IMR-90 (cell line): ENCODE results near the gene NEMP1. TPM values are rescaled to one million over a fixed set of nuclear protein-coding genes. Genes with fewer than 3 reads are reported as not detected.

Source experiments
- ATAC-seq: fragments of 200-7000 bp; cut with Tn5 transposase; 2 replicates; pipeline ENCODE4 v1.9.1; 2020; ENCODE audit warnings: low read depth, mild to moderate bottlenecking, moderate library complexity
- BruUV-seq: library from RNA; stranded (reverse); fragments of 400-500 nt; replicated peaks from 2 replicates; lab custom pipeline; 2021; lab: Mats Ljungman, UMichigan
- CTCF ChIA-PET: fragments of 300-600 bp; formaldehyde crosslinking; extraction: SDS; loops from one replicate; lab custom pipeline; 2021; ENCODE audit warnings: antibody characterized with exemption; lab: Yijun Ruan, JAX
- POLR2A ChIA-PET: fragments of 300-600 bp; sonication (Branson Sonifier 250); formaldehyde crosslinking; loops from one replicate; lab custom pipeline; 2022; ENCODE audit warnings: antibody characterized with exemption; ENCODE audit not compliant: unreplicated experiment; lab: Charles Lee
- DNase-seq: peaks from one replicate; pipeline ENCODE4 v3.0.0; 2013
- H2AFZ ChIP-seq: replicated peaks from 2 replicates; pipeline ENCODE3; 2013; ENCODE audit warnings: low read length, mild to moderate bottlenecking; ENCODE audit not compliant: poor library complexity
- H2AK5ac ChIP-seq: 2 replicates; pipeline ENCODE4 v1.6.1; 2013; ENCODE audit warnings: low read depth, low read length, inconsistent platforms
- H2AK9ac ChIP-seq: replicated peaks from 2 replicates; pipeline ENCODE3; 2013; ENCODE audit warnings: mild to moderate bottlenecking, low read depth, low read length, moderate library complexity; ENCODE audit not compliant: poor library complexity
- H2BK120ac ChIP-seq: 2 replicates; pipeline ENCODE4 v1.6.1; 2013; ENCODE audit warnings: low read depth, low read length, inconsistent platforms
- H2BK15ac ChIP-seq: 3 replicates; pipeline ENCODE4 v1.6.1; 2013; ENCODE audit warnings: low read depth, low read length, inconsistent platforms
- H2BK20ac ChIP-seq: 2 replicates; pipeline ENCODE4 v1.6.1; 2013; ENCODE audit warnings: low read depth, mild to moderate bottlenecking, inconsistent platforms, low read length, moderate library complexity
- H2BK5ac ChIP-seq: 2 replicates; pipeline ENCODE4 v1.6.1; 2013; ENCODE audit warnings: mild to moderate bottlenecking, low read depth, low read length, inconsistent platforms; ENCODE audit not compliant: poor library complexity, severe bottlenecking
- H3K14ac ChIP-seq: replicated peaks from 2 replicates; pipeline ENCODE4 v1.6.1; 2013; ENCODE audit warnings: low read depth, low read length, inconsistent platforms
- H3K18ac ChIP-seq: 2 replicates; pipeline ENCODE4 v1.6.1; 2013; ENCODE audit warnings: low read depth, low read length, control low read depth
- H3K23ac ChIP-seq: 2 replicates; pipeline ENCODE4 v1.6.1; 2013; ENCODE audit warnings: low read depth, low read length, inconsistent platforms
- H3K27ac ChIP-seq: 2 replicates; pipeline ENCODE4 v1.5.1; 2013; ENCODE audit warnings: mild to moderate bottlenecking, control low read depth, low read length; ENCODE audit not compliant: insufficient read depth
- H3K27me3 ChIP-seq: 2 replicates; pipeline ENCODE4 v1.6.1; 2013; ENCODE audit warnings: low read length; ENCODE audit not compliant: control insufficient read depth, insufficient read depth
- H3K36me3 ChIP-seq: 2 replicates; pipeline ENCODE4 v1.6.1; 2013; ENCODE audit warnings: low read length, mixed read lengths; ENCODE audit not compliant: control insufficient read depth, insufficient read depth
- H3K4ac ChIP-seq: 2 replicates; pipeline ENCODE4 v1.6.1; 2013; ENCODE audit warnings: low read depth, low read length, inconsistent platforms
- H3K4me1 ChIP-seq: 2 replicates; pipeline ENCODE4 v1.6.1; 2013; ENCODE audit warnings: low read length, mixed read lengths; ENCODE audit not compliant: control insufficient read depth, insufficient read depth
- H3K4me2 ChIP-seq: 2 replicates; pipeline ENCODE4 v1.6.1; 2013; ENCODE audit warnings: low read depth, mild to moderate bottlenecking, control low read depth, low read length, moderate library complexity
- H3K4me3 ChIP-seq: 2 replicates; pipeline ENCODE4 v1.5.1; 2013; ENCODE audit warnings: low read depth, mild to moderate bottlenecking, control low read depth, low read length, moderate library complexity; ENCODE audit not compliant: insufficient read depth
- H3K56ac ChIP-seq: 2 replicates; pipeline ENCODE4 v1.6.1; 2013; ENCODE audit warnings: low read length, inconsistent platforms; ENCODE audit not compliant: insufficient read depth; ENCODE audit errors: extremely low read depth
- H3K79me1 ChIP-seq, 2 experiments: 2 replicates each; pipeline ENCODE4 v1.6.1; 2013; ENCODE audit warnings: low read length in 2 of 2, inconsistent platforms in 1 of 2, low read depth in 1 of 2
- H3K9ac ChIP-seq: 2 replicates; pipeline ENCODE4 v1.6.1; 2013; ENCODE audit warnings: low read depth, low read length, control low read depth
- H3K9me1 ChIP-seq: 2 replicates; pipeline ENCODE4 v1.6.1; 2013; ENCODE audit warnings: low read length, inconsistent platforms; ENCODE audit not compliant: insufficient read depth
- H3K9me3 ChIP-seq: 2 replicates; pipeline ENCODE4 v1.6.1; 2013; ENCODE audit warnings: low read length; ENCODE audit not compliant: control insufficient read depth, insufficient read depth
- H4K20me1 ChIP-seq: 2 replicates; pipeline ENCODE4 v1.6.1; 2013; ENCODE audit warnings: low read length, inconsistent platforms; ENCODE audit not compliant: insufficient read depth
- H4K5ac ChIP-seq: 2 replicates; pipeline ENCODE4 v1.6.1; 2013; ENCODE audit warnings: mild to moderate bottlenecking, low read depth, low read length, control low read depth
- H4K8ac ChIP-seq, 2 experiments: 2 replicates each; pipeline ENCODE4 v1.6.1; 2013; ENCODE audit warnings: low read depth in 2 of 2, low read length in 2 of 2, control low read depth in 1 of 2, inconsistent platforms in 1 of 2
- H4K91ac ChIP-seq: 2 replicates; pipeline ENCODE4 v1.6.1; 2013; ENCODE audit warnings: low read depth, low read length, inconsistent platforms; ENCODE audit not compliant: insufficient read depth
- BHLHE40 ChIP-seq: fragments of 150-350 bp; IDR thresholded peaks from 2 replicates; pipeline ENCODE4 v1.6.1; 2016; ENCODE audit warnings: mild to moderate bottlenecking, low read depth, low read length
- CEBPB ChIP-seq: IDR thresholded peaks from 2 replicates; pipeline ENCODE4 v1.6.1; 2012; ENCODE audit warnings: low read depth, low read length, improper control_type of control experiment
- CHD1 ChIP-seq: IDR thresholded peaks from 2 replicates; pipeline ENCODE4 v1.6.1; 2012; ENCODE audit warnings: low read depth, low read length, improper control_type of control experiment
- FOS ChIP-seq: fragments of 150-350 bp; IDR thresholded peaks from 2 replicates; pipeline ENCODE4 v1.6.1; 2016; ENCODE audit warnings: low read depth, low read length
- MAZ ChIP-seq: IDR thresholded peaks from 2 replicates; pipeline ENCODE4 v1.6.1; 2012; ENCODE audit warnings: low read depth, mild to moderate bottlenecking, low read length, improper control_type of control experiment, moderate library complexity, borderline replicate concordance
- NFE2L2 ChIP-seq: fragments of 150-350 bp; IDR thresholded peaks from 2 replicates; pipeline ENCODE4 v1.6.1; 2016; ENCODE audit warnings: low read depth, mild to moderate bottlenecking, low read length
- POLR2A ChIP-seq: IDR thresholded peaks from 2 replicates; pipeline ENCODE4 v1.6.1; 2012; ENCODE audit warnings: mild to moderate bottlenecking, low read depth, low read length
- RAD21 ChIP-seq: IDR thresholded peaks from 2 replicates; pipeline ENCODE4 v1.6.1; 2012; ENCODE audit warnings: low read length, improper control_type of control experiment
- RCOR1 ChIP-seq: IDR thresholded peaks from 2 replicates; pipeline ENCODE4 v1.6.1; 2012; ENCODE audit warnings: mild to moderate bottlenecking, low read length, improper control_type of control experiment; ENCODE audit not compliant: insufficient replicate concordance
- RFX5 ChIP-seq: IDR thresholded peaks from 2 replicates; pipeline ENCODE4 v1.8.0; 2012; ENCODE audit warnings: low read depth, mild to moderate bottlenecking, low read length, moderate library complexity
- SMC3 ChIP-seq: fragments of 150-350 bp; IDR thresholded peaks from 2 replicates; pipeline ENCODE4 v1.6.1; 2016; ENCODE audit warnings: low read depth, mild to moderate bottlenecking, antibody characterized with exemption, low read length, moderate library complexity
- WGBS, 2 experiments: methylation state at CpG; one replicate each; pipeline versions ENCODE4 v1.1.5 to v1.1.7; 2013; ENCODE audit warnings: missing lambda C conversion rate in 2 of 2; ENCODE audit not compliant: insufficient read length in 1 of 2; ENCODE audit errors: extremely low coverage in 2 of 2; 5-methylcytosine and 5-hydroxymethylcytosine counted together
- dilution Hi-C: fragments of 300-500 bp; cut with HindIII; formaldehyde crosslinking; loops from one replicate; pipeline ENCODE4 v1.14.3; 2018; ENCODE audit warnings: low sequenced_read_pairs; ENCODE audit not compliant: unreplicated experiment
- in situ Hi-C: fragments of 300-500 bp; cut with MboI; formaldehyde crosslinking; loops from 3 replicates; pipeline ENCODE4 v1.14.3; 2019; ENCODE audit warnings: low sequenced_read_pairs, inconsistent platforms, mixed read lengths
- intact Hi-C: fragments of 100-400 bp; cut with micrococcal nuclease; formaldehyde crosslinking; loops from 2 replicates; pipeline ENCODE4 v1.10.0; 2022
- polyA plus RNA-seq, 3 experiments: library from polyadenylated mRNA; depleted of rRNA; stranded (reverse); fragments of >200 nt; gene quantifications; 2 replicates each; pipeline ENCODE4 v1.2.3, GENCODE V29; 2012; ENCODE audit warnings: low replicate concordance in 1 of 3
- total RNA-seq: library from RNA; depleted of rRNA; stranded (reverse); fragments of >200 nt; gene quantifications from 2 replicates; pipeline ENCODE4 v1.2.3, GENCODE V29; 2012
- TF ChIP-seq, protein P1 (sequence below): conservative IDR thresholded peaks from 2 replicates; pipeline ENCODE4 v1.5.1; 2012; ENCODE audit warnings: mild to moderate bottlenecking, low read depth, low read length, improper control_type of control experiment
- TF ChIP-seq, protein P2 (sequence below): fragments of 150-350 bp; IDR thresholded peaks from 2 replicates; pipeline ENCODE4 v1.6.1; 2016; ENCODE audit warnings: low read depth, mild to moderate bottlenecking, low read length, moderate library complexity, borderline replicate concordance

The NEMP1 gene
- total and polyA plus RNA-seq, 2 of the 4 experiments (the other 2 are of a cell fraction) = 8.9 to 10.9 TPM

DNA sequence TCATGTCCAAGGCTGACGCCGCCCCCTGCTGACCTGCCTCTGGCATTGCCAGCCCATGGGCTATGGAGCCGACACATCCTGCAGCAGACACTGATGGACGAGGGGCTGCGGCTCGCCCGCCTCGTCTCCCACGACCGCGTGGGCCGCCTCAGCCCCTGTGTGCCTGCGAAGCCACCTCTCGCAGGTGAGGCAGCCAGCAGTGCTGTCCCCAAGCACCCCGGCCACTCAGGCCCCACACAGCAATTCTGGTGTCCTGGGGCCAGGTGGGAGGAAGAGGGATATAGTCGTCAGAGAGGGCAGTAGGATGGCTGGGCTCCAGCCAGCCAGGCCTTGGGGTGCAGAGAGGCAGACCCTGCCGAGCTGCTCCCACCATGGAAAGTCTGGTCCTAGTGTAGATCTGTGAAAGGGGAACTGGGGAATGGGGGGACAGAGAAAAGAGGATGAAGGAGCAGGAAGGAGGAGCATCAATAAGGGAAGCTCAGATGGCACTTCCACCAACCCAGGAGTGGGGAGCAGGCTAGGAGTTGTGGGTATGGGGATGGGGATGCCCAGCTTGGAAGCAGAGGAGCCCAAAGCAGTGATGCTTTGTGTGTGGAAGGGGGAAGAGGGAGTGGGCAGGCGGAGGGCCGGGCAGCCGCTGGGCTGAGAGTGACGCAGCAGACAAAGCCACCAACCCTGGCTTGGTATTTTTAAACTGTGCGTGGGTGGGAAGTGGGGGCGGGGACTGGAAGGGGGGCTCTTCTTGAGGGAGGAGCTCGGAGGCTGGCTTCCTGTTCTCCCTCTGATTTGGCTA lies 15.0 kb upstream of the NEMP1 start:
- H2AK5ac ChIP-seq = peak overlapping the region; percentile 69
- TF ChIP-seq, protein P1, sequence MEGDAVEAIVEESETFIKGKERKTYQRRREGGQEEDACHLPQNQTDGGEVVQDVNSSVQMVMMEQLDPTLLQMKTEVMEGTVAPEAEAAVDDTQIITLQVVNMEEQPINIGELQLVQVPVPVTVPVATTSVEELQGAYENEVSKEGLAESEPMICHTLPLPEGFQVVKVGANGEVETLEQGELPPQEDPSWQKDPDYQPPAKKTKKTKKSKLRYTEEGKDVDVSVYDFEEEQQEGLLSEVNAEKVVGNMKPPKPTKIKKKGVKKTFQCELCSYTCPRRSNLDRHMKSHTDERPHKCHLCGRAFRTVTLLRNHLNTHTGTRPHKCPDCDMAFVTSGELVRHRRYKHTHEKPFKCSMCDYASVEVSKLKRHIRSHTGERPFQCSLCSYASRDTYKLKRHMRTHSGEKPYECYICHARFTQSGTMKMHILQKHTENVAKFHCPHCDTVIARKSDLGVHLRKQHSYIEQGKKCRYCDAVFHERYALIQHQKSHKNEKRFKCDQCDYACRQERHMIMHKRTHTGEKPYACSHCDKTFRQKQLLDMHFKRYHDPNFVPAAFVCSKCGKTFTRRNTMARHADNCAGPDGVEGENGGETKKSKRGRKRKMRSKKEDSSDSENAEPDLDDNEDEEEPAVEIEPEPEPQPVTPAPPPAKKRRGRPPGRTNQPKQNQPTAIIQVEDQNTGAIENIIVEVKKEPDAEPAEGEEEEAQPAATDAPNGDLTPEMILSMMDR = peak; percentile 60
- TF ChIP-seq NFE2L2 (peak; percentile 47; the same call in 1 of the 2 replicates), SMC3 (peak; percentile 45; the same call in 1 of the 2 replicates), RFX5 (no peak), FOS (no peak), RCOR1 (no peak), CEBPB (no peak), CHD1 (no peak), RAD21 (peak; percentile 73), BHLHE40 (no peak), POLR2A (peak; percentile 60; the same call in 1 of the 2 replicates), MAZ (peak; percentile 84; the same call in 1 of the 2 replicates)
- TF ChIP-seq, protein P2, sequence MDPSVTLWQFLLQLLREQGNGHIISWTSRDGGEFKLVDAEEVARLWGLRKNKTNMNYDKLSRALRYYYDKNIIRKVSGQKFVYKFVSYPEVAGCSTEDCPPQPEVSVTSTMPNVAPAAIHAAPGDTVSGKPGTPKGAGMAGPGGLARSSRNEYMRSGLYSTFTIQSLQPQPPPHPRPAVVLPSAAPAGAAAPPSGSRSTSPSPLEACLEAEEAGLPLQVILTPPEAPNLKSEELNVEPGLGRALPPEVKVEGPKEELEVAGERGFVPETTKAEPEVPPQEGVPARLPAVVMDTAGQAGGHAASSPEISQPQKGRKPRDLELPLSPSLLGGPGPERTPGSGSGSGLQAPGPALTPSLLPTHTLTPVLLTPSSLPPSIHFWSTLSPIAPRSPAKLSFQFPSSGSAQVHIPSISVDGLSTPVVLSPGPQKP = no peak
- H2BK15ac ChIP-seq = no peak overlapping the region
- peak; percentile 90 for DNase-seq
- no peaks in the 10 kb centered on the region for H3K27me3 ChIP-seq
- H3K4me3 ChIP-seq = peak overlapping the region; percentile 5; the same call in 1 of the 2 replicates
- peak overlapping the region; percentile 75 for H2BK5ac ChIP-seq
- H3K79me1 ChIP-seq = peaks cover 13 to 66% of the 10 kb centered on the region in 2 experiments
- peak overlapping the region; percentile 70 for H3K9ac ChIP-seq
- dilution Hi-C loops = no loop called here
- H3K18ac ChIP-seq = peak overlapping the region; percentile 45; the same call in 1 of the 2 replicates
- peaks cover 4% of the 10 kb centered on the region; the same call in 1 of the 2 replicates for H3K9me1 ChIP-seq
- H3K4me1 ChIP-seq = peaks cover 41% of the 10 kb centered on the region
- peaks cover 67% of the 10 kb centered on the region for H4K20me1 ChIP-seq
- H4K91ac ChIP-seq = peak overlapping the region; percentile 35; the same call in 1 of the 2 replicates
- WGBS, 2 experiments = 24% methylated on average over 5 of the region's 24 CpGs; no CpG with 5 or more reads in 1 of the 2 experiments
- 0 out of 2 replicates have a peak overlapping the region, but pooled peaks have one; percentile 58 for H3K23ac ChIP-seq
- H2BK120ac ChIP-seq = peak overlapping the region; percentile 35
- peak; percentile 61 for ATAC-seq
- peak overlapping the region; percentile 72 for H4K5ac ChIP-seq
- H2BK20ac ChIP-seq = 0 out of 2 replicates have a peak overlapping the region, but pooled peaks have one; percentile 22
- H2AK9ac ChIP-seq = peak overlapping the region; percentile 83
- peaks cover 68% of the 10 kb centered on the region for H3K36me3 ChIP-seq
- H3K9me3 ChIP-seq = no peaks in the 10 kb centered on the region
- H3K14ac ChIP-seq = peak overlapping the region; percentile 69
- H3K27ac ChIP-seq = peak overlapping the region; percentile 82
- H3K4ac ChIP-seq = peak overlapping the region; percentile 81
- ChIA-PET POLR2A (interaction anchor here (0.6 to 1.2 kb wide), 4 partner anchors 11 to 18 kb away, joined by 4 to 12 read pairs (median 6); partner anchors contain the start of genes NEMP1 and STAT6), CTCF (interaction anchor here (0.6 to 1.7 kb wide), 7 partner anchors 14 to 85 kb away, joined by 3 to 6 read pairs (median 4); partner anchors contain the start of genes LRP1 and STAT6)
- H3K56ac ChIP-seq = 0 out of 2 replicates have a peak overlapping the region, but pooled peaks have one; percentile 13
- in situ Hi-C loops = no loop called here
- intact Hi-C loops = loop anchor here (1.0 kb wide), 2 partner anchors 18 to 24 kb away; partner anchors contain the start of gene STAT6
- H3K4me2 ChIP-seq = peak overlapping the region; percentile 87
- H4K8ac ChIP-seq = peak overlapping the region in 1 of 2 experiments; percentile 38; a peak in 1 of 4 replicates
- H2AFZ ChIP-seq = peak overlapping the region; percentile 16
- BruUV-seq = no TSS peak
